Activated T-cell treated with anti-CD3 and anti-CD28 coated beads, Interleukin-2, amount 50 U/mL, for 24 hours (primary cell): Measurements from ENCODE around the gene PKP2.
"Not testable (repeated sequence)": the region's sequence is repeated elsewhere in the genome, so short reads cannot be mapped to it uniquely, and the experiment has no call there.

Experiments
- DNase-seq: peaks from one replicate; pipeline ENCODE4 v3.0.0-alpha.2; 2020
- H3K27ac Mint-ChIP-seq: 2 replicates; pipeline ENCODE4 v1.8.0; 2020; ENCODE audit warnings: mild to moderate bottlenecking, mixed read lengths
- H3K27me3 Mint-ChIP-seq: 2 replicates; pipeline ENCODE4 v1.8.0; 2020; ENCODE audit warnings: mixed read lengths
- H3K36me3 Mint-ChIP-seq: 2 replicates; pipeline ENCODE4 v1.8.0; 2020; ENCODE audit warnings: low read depth, mixed read lengths
- H3K4me1 Mint-ChIP-seq: 2 replicates; pipeline ENCODE4 v1.8.0; 2020; ENCODE audit warnings: low read depth, mixed read lengths
- H3K4me3 Mint-ChIP-seq: 2 replicates; pipeline ENCODE4 v1.8.0; 2020; ENCODE audit warnings: mild to moderate bottlenecking, moderate library complexity, mixed read lengths
- H3K9me3 Mint-ChIP-seq: 2 replicates; pipeline ENCODE4 v1.8.0; 2020; ENCODE audit warnings: mixed read lengths

The PKP2 gene

GRCh38 chr12:32887058-32887457 lies 9.5 kb downstream of the PKP2 start:
- DNase-seq: no peak
- Mint-ChIP-seq H3K36me3 (no peaks in the 10 kb centered on the region), H3K9me3 (no peaks in the 10 kb centered on the region), H3K4me1 (no peaks in the 10 kb centered on the region), H3K27ac (no peak overlapping the region), H3K27me3 (peaks cover 7% of the 10 kb centered on the region), H3K4me3 (no peak overlapping the region)

DNA sequence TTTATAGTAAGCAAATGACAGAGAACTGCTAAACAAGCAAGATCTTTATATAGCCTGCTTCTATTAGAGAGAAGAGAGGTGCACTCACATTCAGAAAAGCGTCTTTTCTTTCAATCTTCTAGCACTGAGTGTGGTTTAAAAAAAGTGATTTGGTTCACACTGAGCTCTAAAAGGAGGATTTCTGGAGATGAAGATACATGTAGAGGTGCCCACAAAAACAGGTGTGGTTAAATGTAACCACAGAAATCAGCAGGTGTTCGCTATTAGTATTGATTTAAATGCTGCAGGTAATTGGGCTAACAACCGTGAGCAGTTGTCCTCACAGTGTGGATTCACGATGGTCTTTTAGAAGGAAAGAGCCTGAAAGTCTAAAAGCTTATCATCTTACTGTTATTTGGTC lies 10.7 kb downstream of the PKP2 start:
- Mint-ChIP-seq H3K27me3 (peaks cover 7% of the 10 kb centered on the region), H3K9me3 (no peaks in the 10 kb centered on the region), H3K4me1 (no peaks in the 10 kb centered on the region), H3K36me3 (no peaks in the 10 kb centered on the region), H3K4me3 (no peak overlapping the region), H3K27ac (no peak overlapping the region)
- DNase-seq: no peak

GRCh38 chr12:32884962-32885361 lies 11.6 kb downstream of the PKP2 start:
- peaks cover 7% of the 10 kb centered on the region for H3K27me3 Mint-ChIP-seq
- H3K9me3 Mint-ChIP-seq: no peaks in the 10 kb centered on the region
- DNase-seq: no peak
- H3K36me3 Mint-ChIP-seq: no peaks in the 10 kb centered on the region
- H3K4me1 Mint-ChIP-seq: no peaks in the 10 kb centered on the region
- H3K27ac Mint-ChIP-seq: no peak overlapping the region
- H3K4me3 Mint-ChIP-seq: no peak overlapping the region

GRCh38 chr12:32881702-32882101 lies 14.9 kb downstream of the PKP2 start:
- Mint-ChIP-seq H3K4me3 (no peak overlapping the region), H3K9me3 (no peaks in the 10 kb centered on the region), H3K27ac (no peak overlapping the region), H3K36me3 (no peaks in the 10 kb centered on the region), H3K4me1 (no peaks in the 10 kb centered on the region), H3K27me3 (no peaks in the 10 kb centered on the region)
- no peak for DNase-seq

DNA sequence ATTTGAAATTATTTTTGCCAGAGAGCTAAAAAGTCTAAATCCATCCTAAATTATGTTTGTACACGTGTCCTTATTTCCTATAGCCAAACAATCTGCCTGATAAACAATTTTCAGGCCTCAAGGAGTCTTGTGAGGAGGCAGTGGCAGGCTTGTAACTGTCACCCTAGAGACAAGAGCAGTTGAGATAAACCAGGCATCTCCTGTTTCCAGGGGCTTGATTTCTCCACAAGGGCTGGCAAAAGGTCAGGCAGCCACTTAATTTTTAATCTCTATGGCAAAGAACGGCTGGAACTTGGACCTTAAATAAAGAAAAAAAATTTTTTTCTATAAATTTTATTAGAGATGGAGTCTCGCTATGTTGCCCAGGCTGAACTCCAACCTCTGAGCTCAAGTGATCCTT lies 15.5 kb downstream of the PKP2 start:
- Mint-ChIP-seq H3K4me3 (no peak overlapping the region), H3K36me3 (no peaks in the 10 kb centered on the region), H3K27ac (no peak overlapping the region), H3K9me3 (no peaks in the 10 kb centered on the region), H3K4me1 (no peaks in the 10 kb centered on the region), H3K27me3 (no peaks in the 10 kb centered on the region)
- DNase-seq: no peak

- not testable (repeated sequence) for H3K4me1 Mint-ChIP-seq, H3K4me3 Mint-ChIP-seq, H3K27me3 Mint-ChIP-seq, H3K27ac Mint-ChIP-seq, H3K9me3 Mint-ChIP-seq, H3K36me3 Mint-ChIP-seq, DNase-seq
Measured at GRCh38 chr12:32879066-32879465, 17.5 kb downstream of the PKP2 start.

DNA sequence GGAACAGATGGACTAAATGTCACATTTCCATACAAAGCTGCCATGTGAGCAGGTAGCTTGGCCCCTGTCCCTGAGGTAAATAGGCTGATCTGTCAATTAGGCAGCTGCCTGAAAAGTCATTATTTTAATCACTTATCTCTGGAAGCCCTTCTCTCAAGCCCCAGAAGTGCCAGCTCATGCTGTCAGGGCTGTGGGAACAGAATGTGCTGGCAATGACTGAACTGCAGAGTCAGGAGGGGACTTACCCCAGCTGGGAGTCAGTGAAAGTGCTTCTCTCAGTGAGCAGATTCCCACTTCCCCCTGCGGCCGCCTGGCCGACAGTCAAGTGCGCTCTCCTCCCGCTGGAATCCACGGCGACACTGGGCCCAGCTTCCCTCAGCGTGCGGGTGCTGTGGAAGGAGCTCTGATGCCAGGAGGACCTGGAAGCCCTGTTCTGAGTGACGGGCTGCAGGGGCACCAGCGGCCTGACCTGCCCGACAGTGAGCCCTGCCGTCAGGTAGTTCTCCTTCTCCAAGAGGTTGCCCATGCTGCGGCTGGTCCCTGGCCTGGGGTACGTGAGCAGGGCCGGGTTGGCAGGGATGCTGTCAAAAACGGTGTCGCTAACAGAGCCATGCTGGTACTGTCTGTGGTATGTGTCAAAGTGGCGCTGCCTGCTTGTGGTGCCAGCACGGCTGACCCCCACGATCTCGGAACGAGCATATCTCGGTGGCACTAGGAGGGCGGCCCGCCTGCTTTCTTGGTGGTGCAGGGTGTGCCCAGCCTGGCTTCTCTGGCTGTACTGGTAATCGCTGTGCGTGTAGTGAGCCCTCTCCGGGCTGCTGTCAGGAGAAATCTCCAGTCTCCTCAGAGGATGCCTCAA lies 18.7 kb downstream of the PKP2 start:
- no peak overlapping the region for H3K27ac Mint-ChIP-seq
- no peaks in the 10 kb centered on the region for H3K9me3 Mint-ChIP-seq
- no peaks in the 10 kb centered on the region for H3K4me1 Mint-ChIP-seq
- no peaks in the 10 kb centered on the region for H3K27me3 Mint-ChIP-seq
- DNase-seq: no peak
- no peaks in the 10 kb centered on the region for H3K36me3 Mint-ChIP-seq
- no peak overlapping the region for H3K4me3 Mint-ChIP-seq

GRCh38 chr12:32876004-32876403 lies 20.6 kb downstream of the PKP2 start:
- no peak overlapping the region for H3K4me3 Mint-ChIP-seq
- no peaks in the 10 kb centered on the region for H3K36me3 Mint-ChIP-seq
- DNase-seq: no peak
- H3K27ac Mint-ChIP-seq: no peak overlapping the region
- H3K4me1 Mint-ChIP-seq: no peaks in the 10 kb centered on the region
- peaks cover 1% of the 10 kb centered on the region for H3K27me3 Mint-ChIP-seq
- no peaks in the 10 kb centered on the region for H3K9me3 Mint-ChIP-seq

GRCh38 chr12:32874975-32875374 lies 21.6 kb downstream of the PKP2 start:
- no peak for DNase-seq
- Mint-ChIP-seq H3K27me3 (peaks cover 4% of the 10 kb centered on the region), H3K9me3 (no peaks in the 10 kb centered on the region), H3K36me3 (no peaks in the 10 kb centered on the region), H3K27ac (no peak overlapping the region), H3K4me3 (no peak overlapping the region), H3K4me1 (no peaks in the 10 kb centered on the region)

- H3K4me1 Mint-ChIP-seq: no peaks in the 10 kb centered on the region
Measured at GRCh38 chr12:32874078-32874477, 22.5 kb downstream of the PKP2 start.

DNA sequence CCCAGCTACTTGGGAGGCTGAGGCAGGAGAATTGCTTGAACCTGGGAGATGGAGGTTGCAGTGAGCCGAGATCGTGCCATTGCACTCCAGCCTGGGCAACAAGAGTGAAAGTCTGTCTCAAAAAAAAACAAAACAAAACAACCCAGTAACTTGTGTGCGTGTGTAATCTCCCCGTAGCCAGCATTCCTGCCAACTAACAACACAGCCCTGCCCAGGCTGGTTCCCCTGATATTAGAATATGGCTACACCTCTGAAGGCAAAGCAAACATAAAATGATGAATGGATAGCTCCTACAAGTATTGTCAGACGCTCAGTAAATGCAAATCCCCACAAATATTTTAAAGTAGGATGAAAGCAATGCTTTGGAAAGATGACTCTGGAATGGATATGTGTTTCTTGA lies 24.2 kb downstream of the PKP2 start:
- not testable (repeated sequence) for H3K4me3 Mint-ChIP-seq, H3K27ac Mint-ChIP-seq, H3K4me1 Mint-ChIP-seq, DNase-seq, H3K27me3 Mint-ChIP-seq, H3K36me3 Mint-ChIP-seq, H3K9me3 Mint-ChIP-seq

More at GRCh38 chr12:32874078-32874477, 22.5 kb downstream of the PKP2 start:
- H3K27ac Mint-ChIP-seq: no peak overlapping the region
- DNase-seq: no peak
- no peak overlapping the region for H3K4me3 Mint-ChIP-seq
- no peaks in the 10 kb centered on the region for H3K36me3 Mint-ChIP-seq
- peaks cover 4% of the 10 kb centered on the region for H3K27me3 Mint-ChIP-seq
- no peaks in the 10 kb centered on the region for H3K9me3 Mint-ChIP-seq

DNA sequence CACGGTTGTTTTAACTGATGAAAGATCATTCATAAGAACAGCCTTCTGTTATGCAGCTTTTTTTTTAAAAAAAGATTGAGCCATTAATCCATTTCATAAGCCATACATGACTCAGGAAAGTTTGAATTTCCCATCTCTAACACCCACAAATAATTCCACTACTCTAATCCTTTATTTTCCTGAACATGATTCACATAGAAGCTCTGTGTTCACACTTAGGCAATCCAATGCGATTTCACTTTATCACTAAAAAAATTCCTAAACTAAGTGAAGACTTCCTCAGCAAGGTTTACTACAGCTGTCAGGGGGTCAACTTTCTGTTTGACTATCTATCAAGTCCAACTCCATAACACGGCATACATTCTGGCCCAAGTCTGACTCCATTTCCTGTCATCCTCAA lies 25.9 kb downstream of the PKP2 start:
- Mint-ChIP-seq H3K9me3 (no peaks in the 10 kb centered on the region), H3K4me3 (no peak overlapping the region), H3K27ac (no peak overlapping the region), H3K36me3 (no peaks in the 10 kb centered on the region), H3K4me1 (no peaks in the 10 kb centered on the region), H3K27me3 (peaks cover 4% of the 10 kb centered on the region)
- no peak for DNase-seq

GRCh38 chr12:32868885-32869284 lies 27.7 kb downstream of the PKP2 start:
- H3K4me3 Mint-ChIP-seq: no peak overlapping the region
- peaks cover 4% of the 10 kb centered on the region for H3K27me3 Mint-ChIP-seq
- no peaks in the 10 kb centered on the region for H3K9me3 Mint-ChIP-seq
- no peaks in the 10 kb centered on the region for H3K36me3 Mint-ChIP-seq
- H3K4me1 Mint-ChIP-seq: no peaks in the 10 kb centered on the region
- DNase-seq: no peak
- H3K27ac Mint-ChIP-seq: no peak overlapping the region

DNA sequence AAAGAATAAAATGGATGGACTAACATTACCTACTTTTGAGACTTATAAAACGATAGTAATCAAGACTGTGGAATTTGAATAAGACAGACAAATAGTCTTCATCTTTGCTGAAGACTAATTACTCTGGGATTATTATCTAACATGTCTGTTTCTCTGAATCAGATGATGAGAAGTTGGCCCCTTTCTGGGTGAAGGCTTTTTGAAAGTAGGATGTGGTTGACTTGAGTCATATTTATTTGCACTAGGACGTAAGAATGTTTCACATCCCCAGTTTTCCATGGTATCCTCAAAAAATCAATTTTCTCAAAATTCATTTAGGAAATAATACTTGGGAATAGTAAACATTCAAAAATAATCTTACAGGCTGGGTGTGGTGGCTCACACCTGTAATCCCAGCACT lies 31.8 kb downstream of the PKP2 start:
- H3K4me3 Mint-ChIP-seq: no peak overlapping the region
- H3K27me3 Mint-ChIP-seq: no peaks in the 10 kb centered on the region
- no peaks in the 10 kb centered on the region for H3K9me3 Mint-ChIP-seq
- DNase-seq: no peak
- no peaks in the 10 kb centered on the region for H3K36me3 Mint-ChIP-seq
- H3K27ac Mint-ChIP-seq: no peak overlapping the region
- H3K4me1 Mint-ChIP-seq: no peaks in the 10 kb centered on the region

GRCh38 chr12:32863128-32863527 lies 33.4 kb downstream of the PKP2 start:
- H3K4me1 Mint-ChIP-seq: no peaks in the 10 kb centered on the region
- no peaks in the 10 kb centered on the region for H3K36me3 Mint-ChIP-seq
- H3K27me3 Mint-ChIP-seq: no peaks in the 10 kb centered on the region
- H3K27ac Mint-ChIP-seq: no peak overlapping the region
- H3K4me3 Mint-ChIP-seq: no peak overlapping the region
- H3K9me3 Mint-ChIP-seq: no peaks in the 10 kb centered on the region
- DNase-seq: no peak

DNA sequence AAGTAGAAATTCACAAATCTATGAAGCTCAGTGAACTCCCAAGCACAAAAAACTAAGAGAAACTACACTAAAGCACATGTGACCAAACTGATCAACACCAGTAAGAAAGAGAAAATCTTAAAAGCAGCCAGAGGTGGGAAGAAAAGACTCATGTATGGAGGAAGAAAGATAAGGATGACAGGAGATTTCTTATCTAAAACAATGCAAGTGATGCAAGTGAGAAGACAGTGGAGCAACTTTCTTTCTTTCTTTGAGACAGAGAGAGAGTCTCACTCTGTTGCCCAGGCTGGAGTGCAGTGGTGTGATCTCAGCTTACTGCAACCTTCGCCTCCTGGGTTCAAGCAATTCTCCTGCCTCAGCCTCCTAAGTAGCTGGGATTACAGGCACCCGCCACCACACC lies 34.9 kb downstream of the PKP2 start:
- DNase-seq, H3K4me1 Mint-ChIP-seq, H3K4me3 Mint-ChIP-seq, H3K9me3 Mint-ChIP-seq, H3K27ac Mint-ChIP-seq, H3K27me3 Mint-ChIP-seq, H3K36me3 Mint-ChIP-seq: not testable (repeated sequence)
